PC-3 (cell line): ENCODE measurements around the gene RIT2. TPM values are rescaled to one million over a fixed set of nuclear protein-coding genes. Genes with fewer than 3 reads are reported as not detected.

ENCODE experiments used
- ATAC-seq: fragments of 200-7000 bp; cut with Tn5 transposase; 2 replicates; pipeline ENCODE4 v1.9.1; 2020; ENCODE audit warnings: mild to moderate bottlenecking, moderate library complexity
- BruUV-seq: library from RNA; stranded (reverse); fragments of 400-500 nt; replicated peaks from 2 replicates; lab custom pipeline; 2021; lab: Mats Ljungman, UMichigan
- CTCF ChIA-PET: fragments of 300-600 bp; sonication (Branson Sonifier 250); formaldehyde crosslinking; loops from one replicate; lab custom pipeline; 2022; ENCODE audit warnings: antibody characterized with exemption; lab: Charles Lee
- POLR2A ChIA-PET: fragments of 300-600 bp; sonication (Branson Sonifier 250); formaldehyde crosslinking; loops from one replicate; lab custom pipeline; 2022; ENCODE audit warnings: antibody characterized with exemption; ENCODE audit not compliant: unreplicated experiment; lab: Charles Lee
- DNase-seq: peaks from one replicate; pipeline ENCODE4 v3.0.0-alpha.2; 2015
- H2AFZ ChIP-seq: fragments of 300-600 bp; sonication (generic); 2 replicates; pipeline ENCODE4 v1.6.0; 2016; ENCODE audit warnings: antibody characterized with exemption, low read length
- H3F3A ChIP-seq: fragments of 300-600 bp; sonication (generic); one replicate; pipeline ENCODE4 v1.6.0; 2017; ENCODE audit warnings: antibody characterized with exemption, low read length, control low read depth, mild to moderate bottlenecking; ENCODE audit not compliant: unreplicated experiment
- H3K27ac ChIP-seq: fragments of 300-600 bp; sonication (generic); 2 replicates; pipeline ENCODE4 v1.5.1; 2016; ENCODE audit warnings: mild to moderate bottlenecking, low read length
- H3K27me3 ChIP-seq: fragments of 300-600 bp; sonication (generic); 2 replicates; pipeline ENCODE4 v1.6.1; 2016; ENCODE audit warnings: low read length, mixed read lengths
- H3K36me3 ChIP-seq: fragments of 300-600 bp; sonication (generic); 2 replicates; pipeline ENCODE4 v1.6.1; 2016; ENCODE audit warnings: low read depth, mixed run types, low read length, mixed read lengths
- H3K4me1 ChIP-seq: fragments of 300-600 bp; sonication (generic); 2 replicates; pipeline ENCODE4 v1.5.1; 2016; ENCODE audit warnings: low read length; ENCODE audit not compliant: insufficient read depth
- H3K4me2 ChIP-seq: fragments of 300-600 bp; sonication (generic); 2 replicates; pipeline ENCODE4 v1.6.0; 2016; ENCODE audit warnings: low read length
- H3K4me3 ChIP-seq: fragments of 300-600 bp; sonication (generic); 2 replicates; pipeline ENCODE4 v1.5.1; 2016; ENCODE audit warnings: mild to moderate bottlenecking, low read length, mixed read lengths
- H3K79me2 ChIP-seq: fragments of 300-600 bp; sonication (generic); 2 replicates; pipeline ENCODE4 v1.6.1; 2017; ENCODE audit warnings: low read length, mixed read lengths
- H3K9ac ChIP-seq: fragments of 300-600 bp; sonication (generic); 2 replicates; pipeline ENCODE4 v1.6.0; 2016; ENCODE audit warnings: mild to moderate bottlenecking, low read length
- H3K9me2 ChIP-seq: fragments of 300-600 bp; sonication (generic); replicated peaks from 2 replicates; pipeline ENCODE4 v1.6.1; 2016; ENCODE audit warnings: mixed run types, low read length, mixed read lengths
- H3K9me3 ChIP-seq: fragments of 300-600 bp; sonication (generic); 2 replicates; pipeline ENCODE4 v1.6.1; 2016; ENCODE audit warnings: low read length, mixed read lengths
- H4K20me1 ChIP-seq: fragments of 300-600 bp; sonication (generic); 2 replicates; pipeline ENCODE4 v1.6.1; 2016; ENCODE audit warnings: low read length, mixed read lengths
- CTCF ChIP-seq: fragments of 300-600 bp; sonication (generic); conservative IDR thresholded peaks from 2 replicates; pipeline ENCODE4 v1.5.1; 2017; ENCODE audit warnings: antibody characterized with exemption, low read depth, mild to moderate bottlenecking, low read length
- EZH2 ChIP-seq: fragments of 300-600 bp; sonication (generic); IDR thresholded peaks from one replicate; pipeline ENCODE4 v1.6.1; 2017; ENCODE audit warnings: antibody characterized with exemption, mild to moderate bottlenecking, low read length; ENCODE audit not compliant: unreplicated experiment
- EZH2phosphoT487 ChIP-seq: fragments of 300-600 bp; sonication (generic); IDR thresholded peaks from 2 replicates; pipeline ENCODE4 v1.6.1; 2018; ENCODE audit warnings: mild to moderate bottlenecking, antibody characterized with exemption, low read length, borderline replicate concordance
- intact Hi-C: fragments of 100-400 bp; cut with micrococcal nuclease; formaldehyde crosslinking; loops from 2 replicates; pipeline ENCODE4 v1.9.0; 2023
- total RNA-seq: library from RNA; depleted of rRNA; stranded (reverse); fragments of >200 nt; gene quantifications from 2 replicates; pipeline ENCODE4 v1.2.3, GENCODE V29; 2014

Gene RIT2
- total RNA-seq, 1 experiment from 2014 or later, result not detected

- Histone ChIP-seq H3F3A (no peaks in the 10 kb centered on the region), H3K4me1 (no peaks in the 10 kb centered on the region), H3K9me3 (no peaks in the 10 kb centered on the region), H3K79me2 (no peaks in the 10 kb centered on the region), H2AFZ (no peak overlapping the region), H3K27me3 (no peaks in the 10 kb centered on the region), H4K20me1 (no peaks in the 10 kb centered on the region), H3K4me2 (no peak overlapping the region), H3K36me3 (no peaks in the 10 kb centered on the region), H3K27ac (no peak overlapping the region), H3K4me3 (no peak overlapping the region), H3K9me2 (no peaks in the 10 kb centered on the region), H3K9ac (no peak overlapping the region)
- TF ChIP-seq EZH2phosphoT487, result no peak
- no peak for TF ChIP-seq EZH2
- ATAC-seq, result no peak
- no peak for DNase-seq
- intact Hi-C loops, result no loop called here
- CTCF ChIA-PET, result no interaction called here
- POLR2A ChIA-PET, result no interaction called here
- no TSS peak for BruUV-seq
Measured at GRCh38 chr18:42950732-42951131, 164.8 kb downstream of the RIT2 start.

- no peaks in the 10 kb centered on the region for H3K36me3 ChIP-seq
- H2AFZ ChIP-seq, result no peak overlapping the region
- H3K4me3 ChIP-seq, result no peak overlapping the region
- H3F3A ChIP-seq, result no peaks in the 10 kb centered on the region
- POLR2A ChIA-PET, result no interaction called here
- intact Hi-C loops, result no loop called here
- no peaks in the 10 kb centered on the region for H3K4me1 ChIP-seq
- no peak overlapping the region for H3K9ac ChIP-seq
- no peak for DNase-seq
- no peak overlapping the region for H3K27ac ChIP-seq
- no peaks in the 10 kb centered on the region for H3K27me3 ChIP-seq
- H3K79me2 ChIP-seq, result no peaks in the 10 kb centered on the region
- CTCF ChIA-PET, result no interaction called here
- no peak for TF ChIP-seq EZH2
- H4K20me1 ChIP-seq, result no peaks in the 10 kb centered on the region
- H3K9me3 ChIP-seq, result no peaks in the 10 kb centered on the region
- ATAC-seq, result no peak
- no TSS peak for BruUV-seq
- H3K4me2 ChIP-seq, result no peak overlapping the region
- no peaks in the 10 kb centered on the region for H3K9me2 ChIP-seq
Measured at GRCh38 chr18:42948831-42949230, 166.7 kb downstream of the RIT2 start.

- no peaks in the 10 kb centered on the region for H3K36me3 ChIP-seq
- no peaks in the 10 kb centered on the region for H3K9me2 ChIP-seq
- no peak overlapping the region for H3K4me2 ChIP-seq
- no peak overlapping the region for H3K27ac ChIP-seq
- ChIA-PET CTCF (no interaction called here), POLR2A (no interaction called here)
- no peaks in the 10 kb centered on the region for H3K9me3 ChIP-seq
- H3F3A ChIP-seq, result no peaks in the 10 kb centered on the region
- no peaks in the 10 kb centered on the region for H4K20me1 ChIP-seq
- no peak overlapping the region for H3K4me3 ChIP-seq
- no peak overlapping the region for H3K9ac ChIP-seq
- H3K27me3 ChIP-seq, result no peaks in the 10 kb centered on the region
- ATAC-seq (no peak), DNase-seq (no peak)
- H3K4me1 ChIP-seq, result no peaks in the 10 kb centered on the region
- no TSS peak for BruUV-seq
- intact Hi-C loops, result no loop called here
- no peaks in the 10 kb centered on the region for H3K79me2 ChIP-seq
- H2AFZ ChIP-seq, result no peak overlapping the region
- TF ChIP-seq EZH2 (no peak), CTCF (no peak), EZH2phosphoT487 (no peak)
Measured at GRCh38 chr18:42941860-42942259, 173.6 kb downstream of the RIT2 start.

GRCh38 chr18:42941021-42941420 is 174.5 kb downstream of the RIT2 start:
- H3K9me3 ChIP-seq, result no peaks in the 10 kb centered on the region
- H3K79me2 ChIP-seq, result no peaks in the 10 kb centered on the region
- H3F3A ChIP-seq, result no peaks in the 10 kb centered on the region
- intact Hi-C loops, result no loop called here
- DNase-seq (no peak), ATAC-seq (no peak)
- no peak for TF ChIP-seq CTCF
- TF ChIP-seq EZH2, result no peak
- no peak for TF ChIP-seq EZH2phosphoT487
- no peak overlapping the region for H3K4me2 ChIP-seq
- no peaks in the 10 kb centered on the region for H3K27me3 ChIP-seq
- H3K27ac ChIP-seq, result no peak overlapping the region
- no peak overlapping the region for H3K9ac ChIP-seq
- H3K9me2 ChIP-seq, result no peaks in the 10 kb centered on the region
- no peaks in the 10 kb centered on the region for H4K20me1 ChIP-seq
- POLR2A ChIA-PET, result no interaction called here
- no TSS peak for BruUV-seq
- H3K4me1 ChIP-seq, result no peaks in the 10 kb centered on the region
- no peak overlapping the region for H3K4me3 ChIP-seq
- no peak overlapping the region for H2AFZ ChIP-seq
- CTCF ChIA-PET, result no interaction called here
- H3K36me3 ChIP-seq, result no peaks in the 10 kb centered on the region
